WTC11 (cell line): ENCODE results near the gene ARPC1B. TPM values are rescaled to one million over a fixed set of nuclear protein-coding genes. Genes with fewer than 3 reads are reported as not detected.
A peak's percentile ranks its signal among the peaks of the same experiment; 100 is the strongest.

Experiments used
- ATAC-seq: fragments of 200-7000 bp; cut with Tn5 transposase; 2 replicates; pipeline ENCODE4 v1.10.0; 2021; ENCODE audit warnings: mild to moderate bottlenecking, moderate library complexity
- CTCF ChIA-PET: fragments of 300-600 bp; sonication (Branson Sonifier 250); formaldehyde crosslinking; loops from one replicate; lab custom pipeline; 2021; ENCODE audit warnings: antibody characterized with exemption; lab: Charles Lee
- POLR2A ChIA-PET: fragments of 350-600 bp; sonication (Branson Sonifier 250); formaldehyde crosslinking; loops from one replicate; lab custom pipeline; 2021; ENCODE audit warnings: antibody characterized with exemption; lab: Charles Lee
- DNase-seq: peaks from one replicate; pipeline ENCODE4 v3.0.0; 2021; ENCODE audit warnings: low spot score
- H3K27ac Mint-ChIP-seq: 2 replicates; pipeline ENCODE4 v1.8.0; 2021; ENCODE audit warnings: mixed read lengths
- H3K27me3 Mint-ChIP-seq: 2 replicates; pipeline ENCODE4 v1.8.0; 2021; ENCODE audit warnings: low read depth, mild to moderate bottlenecking, moderate library complexity, mixed read lengths
- H3K36me3 Mint-ChIP-seq: 2 replicates; pipeline ENCODE4 v1.8.0; 2021; ENCODE audit warnings: mixed read lengths
- H3K4me1 Mint-ChIP-seq: 2 replicates; pipeline ENCODE4 v1.8.0; 2022; ENCODE audit warnings: mixed read lengths
- H3K4me3 Mint-ChIP-seq: 2 replicates; pipeline ENCODE4 v1.8.0; 2021; ENCODE audit warnings: mild to moderate bottlenecking, moderate library complexity, mixed read lengths
- H3K9me3 Mint-ChIP-seq: 2 replicates; pipeline ENCODE4 v1.8.0; 2021; ENCODE audit warnings: mixed read lengths
- ATF1 ChIP-seq: sonication (generic); formaldehyde crosslinking; IDR thresholded peaks from 2 replicates; pipeline ENCODE4 v1.8.1; 2023; ENCODE audit warnings: mild to moderate bottlenecking, moderate library complexity, missing genetic modification reagents
- ATF2 ChIP-seq: sonication (generic); formaldehyde crosslinking; IDR thresholded peaks from 2 replicates; pipeline ENCODE4 v1.8.1; 2022; ENCODE audit warnings: low read depth, missing genetic modification reagents, borderline replicate concordance
- E2F5 ChIP-seq: sonication (generic); formaldehyde crosslinking; IDR thresholded peaks from 2 replicates; pipeline ENCODE4 v1.8.1; 2022; ENCODE audit warnings: mild to moderate bottlenecking, moderate library complexity, missing genetic modification reagents
- ETV6 ChIP-seq: sonication (generic); formaldehyde crosslinking; IDR thresholded peaks from 2 replicates; pipeline ENCODE4 v1.8.1; 2022; ENCODE audit warnings: mild to moderate bottlenecking, missing genetic modification reagents
- FOXK1 ChIP-seq: sonication (generic); formaldehyde crosslinking; IDR thresholded peaks from 2 replicates; pipeline ENCODE4 v1.8.0; 2022; ENCODE audit warnings: mild to moderate bottlenecking, moderate library complexity, missing genetic modification reagents
- IRF2 ChIP-seq: sonication (generic); formaldehyde crosslinking; IDR thresholded peaks from 2 replicates; pipeline ENCODE4 v1.8.0; 2022; ENCODE audit warnings: low read depth, missing genetic modification reagents, borderline replicate concordance
- JAZF1 ChIP-seq: fragments of 250-450 bp; sonication (Bioruptor Pico); IDR thresholded peaks from 2 replicates; pipeline ENCODE4 v1.9.0; 2021; ENCODE audit warnings: moderate library complexity, mild to moderate bottlenecking, inconsistent platforms
- NFATC4 ChIP-seq: fragments of 250-450 bp; sonication (Bioruptor Pico); IDR thresholded peaks from 2 replicates; pipeline ENCODE4 v1.9.0; 2021; ENCODE audit warnings: mild to moderate bottlenecking
- PRRX2 ChIP-seq: fragments of 250-450 bp; sonication (Bioruptor Pico); IDR thresholded peaks from 2 replicates; pipeline ENCODE4 v1.8.0; 2021; ENCODE audit warnings: mild to moderate bottlenecking
- SMAD3 ChIP-seq: sonication (generic); formaldehyde crosslinking; IDR thresholded peaks from 2 replicates; pipeline ENCODE4 v1.8.0; 2022; ENCODE audit warnings: missing genetic modification reagents, mild to moderate bottlenecking, borderline replicate concordance
- SOX15 ChIP-seq: fragments of 250-450 bp; sonication (Bioruptor Pico); IDR thresholded peaks from 2 replicates; pipeline ENCODE4 v1.9.0; 2021; ENCODE audit warnings: mild to moderate bottlenecking
- TEAD1 ChIP-seq: sonication (generic); formaldehyde crosslinking; IDR thresholded peaks from 2 replicates; pipeline ENCODE4 v1.8.0; 2022; ENCODE audit warnings: mild to moderate bottlenecking, missing genetic modification reagents
- ZNF423 ChIP-seq: fragments of 250-450 bp; sonication (Bioruptor Pico); IDR thresholded peaks from 2 replicates; pipeline ENCODE4 v2.1.2; 2022; ENCODE audit warnings: mild to moderate bottlenecking, moderate library complexity
- ZNF425 ChIP-seq: fragments of 250-450 bp; sonication (Bioruptor Pico); conservative IDR thresholded peaks from 2 replicates; pipeline ENCODE4 v1.9.0; 2021; ENCODE audit warnings: mild to moderate bottlenecking
- ZNF532 ChIP-seq: fragments of 250-450 bp; sonication (Bioruptor Pico); IDR thresholded peaks from 2 replicates; pipeline ENCODE4 v1.9.0; 2021; ENCODE audit warnings: mild to moderate bottlenecking, borderline replicate concordance
- total RNA-seq: library from RNA; stranded (reverse); gene quantifications from 3 replicates; pipeline ENCODE4 v1.2.3, GENCODE V29; 2021
- TF ChIP-seq, protein P1 (sequence below): sonication (generic); formaldehyde crosslinking; IDR thresholded peaks from 2 replicates; pipeline ENCODE4 v1.8.0; 2023; ENCODE audit warnings: missing genetic modification reagents, mild to moderate bottlenecking, borderline replicate concordance
- TF ChIP-seq, protein P2 (sequence below): fragments of 250-450 bp; sonication (Bioruptor Pico); IDR thresholded peaks from 2 replicates; pipeline ENCODE4 v1.9.0; 2021; ENCODE audit warnings: moderate library complexity, mild to moderate bottlenecking, inconsistent platforms, borderline replicate concordance
- TF ChIP-seq, protein P3 (sequence below): sonication (generic); formaldehyde crosslinking; IDR thresholded peaks from 2 replicates; pipeline ENCODE4 v1.8.0; 2022; ENCODE audit warnings: mild to moderate bottlenecking, missing genetic modification reagents

The ARPC1B gene
- total RNA-seq, 1 experiment from 2014 or later, result 66.2 TPM

DNA sequence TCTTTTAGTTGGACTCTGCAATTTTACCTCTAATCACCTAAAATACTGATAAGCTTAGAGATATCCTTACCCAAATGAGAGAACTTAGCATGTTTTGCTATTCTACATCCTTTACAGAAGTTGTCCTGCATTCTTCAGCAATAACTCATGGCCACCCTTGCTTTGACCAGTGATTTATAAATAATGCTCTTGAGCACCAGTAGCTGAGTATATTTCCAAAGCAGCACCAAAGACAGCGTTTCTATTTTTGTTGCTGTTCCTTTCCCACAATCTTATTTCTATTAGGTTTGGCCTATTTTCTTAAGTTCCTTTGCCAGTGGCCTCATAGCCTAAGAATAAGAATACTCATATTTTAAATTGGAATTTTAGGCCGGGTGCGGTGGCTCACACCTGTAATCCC lies 33.9 kb upstream of the ARPC1B start:
- Mint-ChIP-seq H3K36me3 (peaks cover 43% of the 10 kb centered on the region), H3K27me3 (no peaks in the 10 kb centered on the region), H3K27ac (no peak overlapping the region), H3K4me3 (no peak overlapping the region), H3K9me3 (no peaks in the 10 kb centered on the region), H3K4me1 (no peaks in the 10 kb centered on the region)
- ChIA-PET POLR2A (no interaction called here), CTCF (no interaction called here)
- no peak for ATAC-seq
- no peak for DNase-seq
- TF ChIP-seq IRF2 (CRISPR knock-in tag) (no peak), TEAD1 (no peak), FOXK1 (CRISPR knock-in tag) (no peak), PRRX2 (no peak), E2F5 (CRISPR knock-in tag) (no peak), ATF1 (CRISPR knock-in tag) (no peak), ZNF425 (no peak), ETV6 (CRISPR knock-in tag) (no peak), NFATC4 (CRISPR knock-in tag) (no peak), SOX15 (no peak)
- TF ChIP-seq, protein P1, sequence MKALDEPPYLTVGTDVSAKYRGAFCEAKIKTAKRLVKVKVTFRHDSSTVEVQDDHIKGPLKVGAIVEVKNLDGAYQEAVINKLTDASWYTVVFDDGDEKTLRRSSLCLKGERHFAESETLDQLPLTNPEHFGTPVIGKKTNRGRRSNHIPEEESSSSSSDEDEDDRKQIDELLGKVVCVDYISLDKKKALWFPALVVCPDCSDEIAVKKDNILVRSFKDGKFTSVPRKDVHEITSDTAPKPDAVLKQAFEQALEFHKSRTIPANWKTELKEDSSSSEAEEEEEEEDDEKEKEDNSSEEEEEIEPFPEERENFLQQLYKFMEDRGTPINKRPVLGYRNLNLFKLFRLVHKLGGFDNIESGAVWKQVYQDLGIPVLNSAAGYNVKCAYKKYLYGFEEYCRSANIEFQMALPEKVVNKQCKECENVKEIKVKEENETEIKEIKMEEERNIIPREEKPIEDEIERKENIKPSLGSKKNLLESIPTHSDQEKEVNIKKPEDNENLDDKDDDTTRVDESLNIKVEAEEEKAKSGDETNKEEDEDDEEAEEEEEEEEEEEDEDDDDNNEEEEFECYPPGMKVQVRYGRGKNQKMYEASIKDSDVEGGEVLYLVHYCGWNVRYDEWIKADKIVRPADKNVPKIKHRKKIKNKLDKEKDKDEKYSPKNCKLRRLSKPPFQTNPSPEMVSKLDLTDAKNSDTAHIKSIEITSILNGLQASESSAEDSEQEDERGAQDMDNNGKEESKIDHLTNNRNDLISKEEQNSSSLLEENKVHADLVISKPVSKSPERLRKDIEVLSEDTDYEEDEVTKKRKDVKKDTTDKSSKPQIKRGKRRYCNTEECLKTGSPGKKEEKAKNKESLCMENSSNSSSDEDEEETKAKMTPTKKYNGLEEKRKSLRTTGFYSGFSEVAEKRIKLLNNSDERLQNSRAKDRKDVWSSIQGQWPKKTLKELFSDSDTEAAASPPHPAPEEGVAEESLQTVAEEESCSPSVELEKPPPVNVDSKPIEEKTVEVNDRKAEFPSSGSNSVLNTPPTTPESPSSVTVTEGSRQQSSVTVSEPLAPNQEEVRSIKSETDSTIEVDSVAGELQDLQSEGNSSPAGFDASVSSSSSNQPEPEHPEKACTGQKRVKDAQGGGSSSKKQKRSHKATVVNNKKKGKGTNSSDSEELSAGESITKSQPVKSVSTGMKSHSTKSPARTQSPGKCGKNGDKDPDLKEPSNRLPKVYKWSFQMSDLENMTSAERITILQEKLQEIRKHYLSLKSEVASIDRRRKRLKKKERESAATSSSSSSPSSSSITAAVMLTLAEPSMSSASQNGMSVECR, result no peak
- TF ChIP-seq, protein P2, sequence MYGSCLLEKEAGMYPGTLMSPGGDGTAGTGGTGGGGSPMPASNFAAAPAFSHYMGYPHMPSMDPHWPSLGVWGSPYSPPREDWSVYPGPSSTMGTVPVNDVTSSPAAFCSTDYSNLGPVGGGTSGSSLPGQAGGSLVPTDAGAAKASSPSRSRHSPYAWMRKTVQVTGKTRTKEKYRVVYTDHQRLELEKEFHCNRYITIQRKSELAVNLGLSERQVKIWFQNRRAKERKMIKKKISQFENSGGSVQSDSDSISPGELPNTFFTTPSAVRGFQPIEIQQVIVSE (CRISPR knock-in tag), result no peak

- POLR2A ChIA-PET, result interaction anchor here (0.6 kb wide), 1 partner anchor 30 kb away, joined by 3 read pairs; no protein-coding TSS in a partner anchor
- Mint-ChIP-seq H3K27ac (peak overlapping the region; percentile 39; the same call in 1 of the 2 replicates), H3K4me1 (no peaks in the 10 kb centered on the region), H3K9me3 (no peaks in the 10 kb centered on the region), H3K4me3 (no peak overlapping the region), H3K27me3 (no peaks in the 10 kb centered on the region), H3K36me3 (peaks cover 39% of the 10 kb centered on the region)
- CTCF ChIA-PET, result no interaction called here
- ATAC-seq (no peak), DNase-seq (no peak)
- no peak for TF ChIP-seq ATF2 (CRISPR knock-in tag)
- no peak for TF ChIP-seq ZNF532 (CRISPR knock-in tag)
- TF ChIP-seq, protein P2 (CRISPR knock-in tag), result no peak
- no peak for TF ChIP-seq PRRX2
- TF ChIP-seq JAZF1, result no peak
- no peak for TF ChIP-seq ATF1 (CRISPR knock-in tag)
- TF ChIP-seq, protein P3, sequence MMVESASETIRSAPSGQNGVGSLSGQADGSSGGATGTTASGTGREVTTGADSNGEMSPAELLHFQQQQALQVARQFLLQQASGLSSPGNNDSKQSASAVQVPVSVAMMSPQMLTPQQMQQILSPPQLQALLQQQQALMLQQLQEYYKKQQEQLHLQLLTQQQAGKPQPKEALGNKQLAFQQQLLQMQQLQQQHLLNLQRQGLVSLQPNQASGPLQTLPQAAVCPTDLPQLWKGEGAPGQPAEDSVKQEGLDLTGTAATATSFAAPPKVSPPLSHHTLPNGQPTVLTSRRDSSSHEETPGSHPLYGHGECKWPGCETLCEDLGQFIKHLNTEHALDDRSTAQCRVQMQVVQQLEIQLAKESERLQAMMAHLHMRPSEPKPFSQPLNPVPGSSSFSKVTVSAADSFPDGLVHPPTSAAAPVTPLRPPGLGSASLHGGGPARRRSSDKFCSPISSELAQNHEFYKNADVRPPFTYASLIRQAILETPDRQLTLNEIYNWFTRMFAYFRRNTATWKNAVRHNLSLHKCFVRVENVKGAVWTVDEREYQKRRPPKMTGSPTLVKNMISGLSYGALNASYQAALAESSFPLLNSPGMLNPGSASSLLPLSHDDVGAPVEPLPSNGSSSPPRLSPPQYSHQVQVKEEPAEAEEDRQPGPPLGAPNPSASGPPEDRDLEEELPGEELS (CRISPR knock-in tag), result no peak
- no peak for TF ChIP-seq SMAD3 (CRISPR knock-in tag)
- no peak for TF ChIP-seq ZNF423
Measured at GRCh38 chr7:99344061-99344647, 30.4 kb upstream of the ARPC1B start.
